Keratinocyte (primary cell): ENCODE data around the gene EPHB4.

ENCODE experiments used
- CTCF ChIP-seq, 3 experiments: IDR thresholded peaks in 1 of 3; conservative IDR thresholded peaks in 1 of 3; optimal IDR thresholded peaks in 1 of 3; 2 replicates in 2 of 3; 3 replicates in 1 of 3; pipeline versions ENCODE3 to v1.5.1; 2011; ENCODE audit warnings: low read length in 3 of 3, mild to moderate bottlenecking in 3 of 3, moderate library complexity in 2 of 3, control low read depth in 1 of 3, inconsistent platforms in 1 of 3; ENCODE audit not compliant: insufficient read depth in 2 of 3; ENCODE audit errors: extremely low read depth in 1 of 3
- EZH2 ChIP-seq: IDR thresholded peaks from one replicate; pipeline ENCODE4 v1.6.1; 2012; ENCODE audit warnings: inconsistent platforms, mild to moderate bottlenecking, low read length, moderate library complexity

GRCh38 chr7:100786323-100786722 lies 41.0 kb downstream of the EPHB4 start:
- TF ChIP-seq CTCF (optimal IDR thresholded peaks at IDR 0.05 in 1 of 3, IDR thresholded peaks at IDR 0.05 in 1 of 3, conservative IDR thresholded peaks at IDR 0.05 in 1 of 3; ENCODE audit: extremely low read depth in 1 of 3, insufficient read depth in 2 of 3, low read length in 3 of 3): no peak
- no peak for TF ChIP-seq EZH2
